ENCODE measurements around the gene AQP12A.
"Not testable (repeated sequence)": the region's sequence is repeated elsewhere in the genome, so short reads cannot be mapped to it uniquely, and the experiment has no call there.

Gene AQP12A

GRCh38 chr2:240689975-240690374, 1.7 kb upstream of the AQP12A start:
- H3K36me3 ChIP-seq (ENCODE audit: low read length): no peaks in the 10 kb centered on the region
- H2AFZ ChIP-seq (ENCODE audit: low read depth, low read length, severe bottlenecking): no peak overlapping the region
- TF ChIP-seq EZH2phosphoT487 (conservative IDR thresholded peaks at IDR 0.05; ENCODE audit: low read length) (no peak), CTCF (IDR thresholded peaks at IDR 0.05; ENCODE audit: insufficient read depth, low read length, poor library complexity, severe bottlenecking) (no peak)
- H3K9me3 ChIP-seq (ENCODE audit: insufficient read depth, low read length): no peaks in the 10 kb centered on the region
- no peaks in the 10 kb centered on the region for H3F3A ChIP-seq (ENCODE audit: insufficient read depth)
- no peak overlapping the region for H3K27ac ChIP-seq (ENCODE audit: low read depth, low read length)
- no peaks in the 10 kb centered on the region for H3K27me3 ChIP-seq (ENCODE audit: low read length)
- H3K79me2 ChIP-seq (ENCODE audit: insufficient read depth, low read length): no peaks in the 10 kb centered on the region
- no peak overlapping the region for H3K4me3 ChIP-seq (ENCODE audit: insufficient read depth, low read length, poor library complexity, severe bottlenecking)
- no peaks in the 10 kb centered on the region for H3K9me2 ChIP-seq (replicated peaks; ENCODE audit: insufficient read depth, low read length)
- H3K9ac ChIP-seq (ENCODE audit: low read length): no peak overlapping the region
- H3K4me2 ChIP-seq (ENCODE audit: low read depth, low read length, poor library complexity, severe bottlenecking): no peak overlapping the region
- no peaks in the 10 kb centered on the region for H4K20me1 ChIP-seq (ENCODE audit: low read depth, low read length)

- not testable (repeated sequence) for H3K9ac ChIP-seq (ENCODE audit: low read length)
Observed at GRCh38 chr2:240690421-240691074, 1.1 kb upstream of the AQP12A start.

GRCh38 chr2:240691075-240691427, 615 bp upstream of the AQP12A start:
- H3K9ac ChIP-seq (ENCODE audit: low read length); H2AFZ ChIP-seq (ENCODE audit: low read depth, low read length, severe bottlenecking); H3K9me2 ChIP-seq (replicated peaks; ENCODE audit: insufficient read depth, low read length); H3K27ac ChIP-seq (ENCODE audit: low read depth, low read length); H3K36me3 ChIP-seq (ENCODE audit: low read length); H3K79me2 ChIP-seq (ENCODE audit: insufficient read depth, low read length); H3K4me3 ChIP-seq (ENCODE audit: insufficient read depth, low read length, poor library complexity, severe bottlenecking); H3K9me3 ChIP-seq (ENCODE audit: insufficient read depth, low read length); H3K27me3 ChIP-seq (ENCODE audit: low read length); H3F3A ChIP-seq (ENCODE audit: insufficient read depth); H3K4me2 ChIP-seq (ENCODE audit: low read depth, low read length, poor library complexity, severe bottlenecking); H4K20me1 ChIP-seq (ENCODE audit: low read depth, low read length): not testable (repeated sequence)

More at GRCh38 chr2:240690421-240691074, 1.1 kb upstream of the AQP12A start:
- H3K79me2 ChIP-seq (ENCODE audit: insufficient read depth, low read length); H3K4me2 ChIP-seq (ENCODE audit: low read depth, low read length, poor library complexity, severe bottlenecking); H3K4me3 ChIP-seq (ENCODE audit: insufficient read depth, low read length, poor library complexity, severe bottlenecking); H3K27ac ChIP-seq (ENCODE audit: low read depth, low read length); H3K36me3 ChIP-seq (ENCODE audit: low read length); H2AFZ ChIP-seq (ENCODE audit: low read depth, low read length, severe bottlenecking); H4K20me1 ChIP-seq (ENCODE audit: low read depth, low read length); H3F3A ChIP-seq (ENCODE audit: insufficient read depth); H3K27me3 ChIP-seq (ENCODE audit: low read length); H3K9me3 ChIP-seq (ENCODE audit: insufficient read depth, low read length); H3K9me2 ChIP-seq (replicated peaks; ENCODE audit: insufficient read depth, low read length): not testable (repeated sequence)

GRCh38 chr2:240692583-240693561, 1.2 kb downstream of the AQP12A start:
- H3K9me3 ChIP-seq (ENCODE audit: insufficient read depth, low read length): not testable (repeated sequence)

GRCh38 chr2:240694304-240694703, 2.6 kb downstream of the AQP12A start:
- H2AFZ ChIP-seq (ENCODE audit: low read depth, low read length, severe bottlenecking); H3K4me2 ChIP-seq (ENCODE audit: low read depth, low read length, poor library complexity, severe bottlenecking); H3K9me3 ChIP-seq (ENCODE audit: insufficient read depth, low read length); H3K4me3 ChIP-seq (ENCODE audit: insufficient read depth, low read length, poor library complexity, severe bottlenecking); H3K36me3 ChIP-seq (ENCODE audit: low read length); H3K27me3 ChIP-seq (ENCODE audit: low read length); H4K20me1 ChIP-seq (ENCODE audit: low read depth, low read length); H3K9ac ChIP-seq (ENCODE audit: low read length); H3K9me2 ChIP-seq (replicated peaks; ENCODE audit: insufficient read depth, low read length); H3K79me2 ChIP-seq (ENCODE audit: insufficient read depth, low read length); H3F3A ChIP-seq (ENCODE audit: insufficient read depth); H3K27ac ChIP-seq (ENCODE audit: low read depth, low read length): not testable (repeated sequence)

More at GRCh38 chr2:240692583-240693561, 1.2 kb downstream of the AQP12A start:
- H3K79me2 ChIP-seq (ENCODE audit: insufficient read depth, low read length); H3K4me2 ChIP-seq (ENCODE audit: low read depth, low read length, poor library complexity, severe bottlenecking); H3K27ac ChIP-seq (ENCODE audit: low read depth, low read length); H3K36me3 ChIP-seq (ENCODE audit: low read length); H3F3A ChIP-seq (ENCODE audit: insufficient read depth); H3K9ac ChIP-seq (ENCODE audit: low read length); H3K4me3 ChIP-seq (ENCODE audit: insufficient read depth, low read length, poor library complexity, severe bottlenecking); H3K27me3 ChIP-seq (ENCODE audit: low read length); H3K9me2 ChIP-seq (replicated peaks; ENCODE audit: insufficient read depth, low read length); H2AFZ ChIP-seq (ENCODE audit: low read depth, low read length, severe bottlenecking); H4K20me1 ChIP-seq (ENCODE audit: low read depth, low read length): not testable (repeated sequence)

GRCh38 chr2:240695593-240695992, 3.9 kb downstream of the AQP12A start:
- not testable (repeated sequence) for H3K9ac ChIP-seq (ENCODE audit: low read length); H3K9me3 ChIP-seq (ENCODE audit: insufficient read depth, low read length)

GRCh38 chr2:240696469-240696868, 4.8 kb downstream of the AQP12A start:
- H3K36me3 ChIP-seq (ENCODE audit: low read length); H3K27ac ChIP-seq (ENCODE audit: low read depth, low read length); H3F3A ChIP-seq (ENCODE audit: insufficient read depth); H3K9ac ChIP-seq (ENCODE audit: low read length); H3K4me2 ChIP-seq (ENCODE audit: low read depth, low read length, poor library complexity, severe bottlenecking); H3K4me3 ChIP-seq (ENCODE audit: insufficient read depth, low read length, poor library complexity, severe bottlenecking); H4K20me1 ChIP-seq (ENCODE audit: low read depth, low read length); H3K27me3 ChIP-seq (ENCODE audit: low read length); H3K9me2 ChIP-seq (replicated peaks; ENCODE audit: insufficient read depth, low read length); H3K9me3 ChIP-seq (ENCODE audit: insufficient read depth, low read length); H2AFZ ChIP-seq (ENCODE audit: low read depth, low read length, severe bottlenecking); H3K79me2 ChIP-seq (ENCODE audit: insufficient read depth, low read length): not testable (repeated sequence)

More at GRCh38 chr2:240695593-240695992, 3.9 kb downstream of the AQP12A start:
- not testable (repeated sequence) for H3K79me2 ChIP-seq (ENCODE audit: insufficient read depth, low read length); H3K9me2 ChIP-seq (replicated peaks; ENCODE audit: insufficient read depth, low read length); H3K4me3 ChIP-seq (ENCODE audit: insufficient read depth, low read length, poor library complexity, severe bottlenecking); H2AFZ ChIP-seq (ENCODE audit: low read depth, low read length, severe bottlenecking); H3K27me3 ChIP-seq (ENCODE audit: low read length); H3K36me3 ChIP-seq (ENCODE audit: low read length); H3F3A ChIP-seq (ENCODE audit: insufficient read depth); H3K27ac ChIP-seq (ENCODE audit: low read depth, low read length); H4K20me1 ChIP-seq (ENCODE audit: low read depth, low read length); H3K4me2 ChIP-seq (ENCODE audit: low read depth, low read length, poor library complexity, severe bottlenecking)
